Body of pancreas (tissue), 4 donors: ENCODE results near the gene PLAC8. TPM values are rescaled to one million over a fixed set of nuclear protein-coding genes. Genes with fewer than 3 reads are reported as not detected.
"Not testable (repeated sequence)": the region's sequence is repeated elsewhere in the genome, so short reads cannot be mapped to it uniquely, and the experiment has no call there.

Experiments
- ATAC-seq: fragments of 150-250 bp; one replicate; pipeline ENCODE4 v1.9.1; 2016
- DNase-seq, 4 donors: peaks; one replicate each; pipeline ENCODE4 v3.0.0-alpha.2; 2019
- H3K27ac ChIP-seq, 4 donors: fragments of 200-600 bp; sonication (generic); 1 replicate in 3 of 4; 2 replicates in 1 of 4; pipeline versions ENCODE4 v1.5.1 to v1.6.1; 2016 to 2019; ENCODE audit warnings: mild to moderate bottlenecking in 1 of 4, mixed read lengths in 1 of 4, moderate library complexity in 1 of 4
- H3K27me3 ChIP-seq, 2 donors: fragments of 200-600 bp; sonication (generic); one replicate each; pipeline ENCODE4 v1.6.0; 2016; ENCODE audit warnings: mild to moderate bottlenecking in 1 of 2
- H3K36me3 ChIP-seq, 2 donors: fragments of 200-600 bp; sonication (generic); replicated peaks in 1 of 2; 2 replicates each; pipeline ENCODE4 v1.5.1; 2016; ENCODE audit warnings: low read depth in 2 of 2; ENCODE audit not compliant: insufficient read depth in 1 of 2
- H3K4me1 ChIP-seq: fragments of 200-600 bp; sonication (generic); one replicate; pipeline ENCODE4 v1.6.0; 2016
- H3K4me3 ChIP-seq, 2 donors: fragments of 200-600 bp; sonication (generic); 1 replicate in 1 of 2; 2 replicates in 1 of 2; pipeline ENCODE4 v1.5.1; 2016 to 2019
- H3K9me3 ChIP-seq, 3 donors: fragments of 200-600 bp; sonication (generic); 1 replicate in 2 of 3; 2 replicates in 1 of 3; pipeline ENCODE4 v1.5.1; 2016
- CTCF ChIP-seq, 7 experiments: fragments of 450-650 bp in 4 of 7; fragments of 200-600 bp in 3 of 7; sonication (generic) in 3 of 7; IDR thresholded peaks; one replicate each; pipeline ENCODE4 v1.5.1; 2016 to 2019; ENCODE audit warnings: antibody characterized with exemption in 7 of 7
- POLR2A ChIP-seq, 3 donors: fragments of 450-650 bp; IDR thresholded peaks; one replicate each; pipeline ENCODE4 v1.6.1; 2016; ENCODE audit warnings: antibody characterized with exemption in 3 of 3, mild to moderate bottlenecking in 2 of 3
- WGBS, 2 donors: methylation state at CpG; one replicate each; pipeline ENCODE4 v1.1.5; 2017; 5-methylcytosine and 5-hydroxymethylcytosine counted together
- intact Hi-C: fragments of 100-400 bp; cut with DNase I; formaldehyde crosslinking; loops from one replicate; pipeline ENCODE4 v1.15.1; 2023
- total RNA-seq, 2 donors: library from RNA; depleted of rRNA; stranded (reverse); fragments of >200 nt; gene quantifications; one replicate each; pipeline ENCODE4 v1.1.0, GENCODE V29; 2016

PLAC8 gene
- total RNA-seq, 2 donors from 2014 or later = 2.6 TPM; not detected in 1

- intact Hi-C loops = no loop called here
- H3K9me3 ChIP-seq = no peaks in the 10 kb centered on the region
- DNase-seq (no peak), ATAC-seq (no peak)
- H3K4me3 ChIP-seq = no peak overlapping the region
- H3K36me3 ChIP-seq = no peaks in the 10 kb centered on the region
- 51 to 59% methylated on average over 11 of the region's 11 CpGs for WGBS, 2 donors
- H3K27ac ChIP-seq = no peak overlapping the region
- H3K27me3 ChIP-seq = no peaks in the 10 kb centered on the region
- TF ChIP-seq POLR2A (IDR thresholded peaks at IDR 0.05) (no peak), CTCF (IDR thresholded peaks at IDR 0.05) (no peak)
- no peaks in the 10 kb centered on the region for H3K4me1 ChIP-seq
Measured at GRCh38 chr4:83149865-83150652, 35.5 kb upstream of the PLAC8 start.

- no peak for ATAC-seq
- Histone ChIP-seq H3K4me1 (no peaks in the 10 kb centered on the region), H3K27me3 (no peaks in the 10 kb centered on the region), H3K27ac (no peak overlapping the region), H3K9me3 (no peaks in the 10 kb centered on the region), H3K36me3 (no peaks in the 10 kb centered on the region), H3K4me3 (no peak overlapping the region)
- TF ChIP-seq CTCF (IDR thresholded peaks at IDR 0.05) = no peak
- TF ChIP-seq POLR2A (IDR thresholded peaks at IDR 0.05) = no peak
- 78 to 85% methylated on average over 2 of the region's 2 CpGs for WGBS, 2 donors
- DNase-seq = no peak
- intact Hi-C loops = no loop called here
Measured at GRCh38 chr4:83146841-83147240, 32.3 kb upstream of the PLAC8 start.

GRCh38 chr4:83145776-83146175 lies 31.2 kb upstream of the PLAC8 start:
- DNase-seq, H3K36me3 ChIP-seq, H3K9me3 ChIP-seq, H3K4me3 ChIP-seq, H3K27me3 ChIP-seq, ATAC-seq, H3K4me1 ChIP-seq, H3K27ac ChIP-seq, intact Hi-C loops: not testable (repeated sequence)
- 78 to 79% methylated on average over 5 of the region's 5 CpGs for WGBS, 2 donors

GRCh38 chr4:83139514-83140156 lies 25.1 kb upstream of the PLAC8 start:
- no peaks in the 10 kb centered on the region for H3K36me3 ChIP-seq
- ATAC-seq = no peak
- intact Hi-C loops = no loop called here
- peaks cover 0 to 9% (median 0%) of the 10 kb centered on the region in 3 donors for H3K9me3 ChIP-seq
- H3K27ac ChIP-seq = no peak overlapping the region
- no peaks in the 10 kb centered on the region for H3K4me1 ChIP-seq
- no peak for DNase-seq
- no peak overlapping the region for H3K4me3 ChIP-seq
- H3K27me3 ChIP-seq = no peaks in the 10 kb centered on the region
- 63 to 65% methylated on average over 3 of the region's 3 CpGs for WGBS, 2 donors
- TF ChIP-seq CTCF (IDR thresholded peaks at IDR 0.05) (no peak), POLR2A (IDR thresholded peaks at IDR 0.05) (no peak)

DNA sequence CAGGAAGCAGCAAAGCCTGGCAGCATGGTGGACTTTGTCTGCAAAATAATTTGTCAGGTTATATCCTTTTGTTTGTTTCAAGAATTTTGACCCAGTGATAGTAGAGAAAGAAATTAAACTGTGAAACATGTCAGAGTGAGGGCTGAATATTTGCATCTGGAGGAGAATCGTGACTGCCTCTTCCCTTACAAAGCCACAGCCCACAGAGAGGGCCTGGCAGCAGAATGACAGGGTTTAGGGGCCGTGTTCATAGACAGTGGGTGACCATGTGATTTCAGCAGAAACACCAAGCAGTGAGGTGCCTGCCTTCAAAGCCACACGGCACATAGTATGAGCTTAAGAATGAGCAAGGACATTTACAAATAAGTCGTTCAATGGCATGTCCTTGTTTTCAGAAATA lies 24.4 kb upstream of the PLAC8 start:
- Histone ChIP-seq H3K36me3 (no peaks in the 10 kb centered on the region), H3K9me3 (peaks cover 0 to 9% (median 0%) of the 10 kb centered on the region in 3 donors), H3K27me3 (no peaks in the 10 kb centered on the region), H3K4me3 (no peak overlapping the region), H3K4me1 (no peaks in the 10 kb centered on the region), H3K27ac (no peak overlapping the region)
- intact Hi-C loops = no loop called here
- no peak for DNase-seq
- 62 to 68% methylated on average over 4 of the region's 4 CpGs for WGBS, 2 donors
- no peak for ATAC-seq
- TF ChIP-seq CTCF (IDR thresholded peaks at IDR 0.05) (no peak), POLR2A (IDR thresholded peaks at IDR 0.05) (no peak)
